CD4-positive, alpha-beta T cell (primary cell): ENCODE measurements around the gene GAP43. TPM values are rescaled to one million over a fixed set of nuclear protein-coding genes. Genes with fewer than 3 reads are reported as not detected.
"Not testable (repeated sequence)": the region's sequence is repeated elsewhere in the genome, so short reads cannot be mapped to it uniquely, and the experiment has no call there.

Source experiments
- ATAC-seq: fragments of 200-7000 bp; cut with Tn5 transposase; one replicate; pipeline ENCODE4 v1.10.0; 2022; ENCODE audit warnings: mild to moderate bottlenecking; ENCODE audit not compliant: poor library complexity
- CTCF ChIA-PET: fragments of 350-600 bp; sonication (Branson Sonifier 250); formaldehyde crosslinking; loops from one replicate; lab custom pipeline; 2021; ENCODE audit warnings: antibody characterized with exemption, inconsistent platforms; lab: Charles Lee
- POLR2A ChIA-PET: fragments of 350-600 bp; sonication (Branson Sonifier 250); formaldehyde crosslinking; loops from one replicate; lab custom pipeline; 2021; ENCODE audit warnings: antibody characterized with exemption, inconsistent platforms; lab: Charles Lee
- DNase-seq, 14 experiments: peaks; one replicate each; pipeline ENCODE4 v3.0.0-alpha.2; 2013 to 2020; ENCODE audit warnings: mixed read lengths in 2 of 14
- H3K27ac ChIP-seq, 2 donors: one replicate each; pipeline versions ENCODE4 v1.5.1 to v1.7.0; 2013; ENCODE audit warnings: low read length in 2 of 2, low read depth in 1 of 2, mild to moderate bottlenecking in 1 of 2
- H3K27me3 ChIP-seq, 2 experiments: 1 replicate in 1 of 2; 2 replicates in 1 of 2; pipeline versions ENCODE4 v1.6.1 to v1.7.0; 2013; ENCODE audit warnings: low read length in 2 of 2, control low read depth in 1 of 2, mild to moderate bottlenecking in 1 of 2, moderate library complexity in 1 of 2; ENCODE audit not compliant: insufficient read depth in 2 of 2, control insufficient read depth in 1 of 2
- H3K36me3 ChIP-seq: one replicate; pipeline ENCODE4 v1.6.1; 2013; ENCODE audit warnings: low read length, control low read depth; ENCODE audit not compliant: insufficient read depth
- H3K4me1 ChIP-seq: one replicate; pipeline ENCODE4 v1.6.1; 2013; ENCODE audit warnings: low read length, control low read depth; ENCODE audit not compliant: insufficient read depth
- H3K4me3 ChIP-seq: one replicate; pipeline ENCODE4 v1.5.1; 2013; ENCODE audit warnings: mild to moderate bottlenecking, low read length, moderate library complexity
- H3K9me3 ChIP-seq, 2 experiments: 1 replicate in 1 of 2; 2 replicates in 1 of 2; pipeline versions ENCODE4 v1.6.1 to v1.7.0; 2013; ENCODE audit warnings: low read length in 2 of 2, mild to moderate bottlenecking in 2 of 2, control low read depth in 1 of 2, moderate library complexity in 1 of 2; ENCODE audit not compliant: control insufficient read depth in 1 of 2, insufficient read depth in 1 of 2
- H3K27ac Mint-ChIP-seq: one replicate; pipeline ENCODE4 v1.8.0; 2020; ENCODE audit warnings: mixed read lengths
- H3K27me3 Mint-ChIP-seq: one replicate; pipeline ENCODE4 v1.8.0; 2021; ENCODE audit warnings: mixed read lengths
- H3K36me3 Mint-ChIP-seq: one replicate; pipeline ENCODE4 v1.8.0; 2021; ENCODE audit warnings: low read depth, mixed read lengths
- H3K4me1 Mint-ChIP-seq: one replicate; pipeline ENCODE4 v1.8.0; 2021; ENCODE audit warnings: low read depth, mixed read lengths
- H3K4me3 Mint-ChIP-seq: one replicate; pipeline ENCODE4 v1.8.0; 2020; ENCODE audit warnings: mild to moderate bottlenecking, mixed read lengths
- H3K9me3 Mint-ChIP-seq: one replicate; pipeline ENCODE4 v1.8.0; 2020; ENCODE audit warnings: mixed read lengths
- intact Hi-C, 2 experiments: fragments of 100-400 bp; cut with DNase I in 1 of 2; cut with micrococcal nuclease in 1 of 2; formaldehyde crosslinking; loops; one replicate each; pipeline versions ENCODE4 v1.15.1 to v1.9.0; 2023 to 2025; cut with DNase I, micrococcal nuclease
- total RNA-seq, 174 experiments: library from RNA in 2 of 174; stranded (reverse) in 2 of 174; gene quantifications; one replicate each; pipeline ENCODE4 v1.2.3 and lab custom pipeline; 2021 to 2026
- TF ChIP-seq, protein P1 (sequence below): fragments of 200-600 bp; IDR thresholded peaks from one replicate; pipeline ENCODE4 v1.8.0; 2022; ENCODE audit warnings: antibody characterized with exemption, mild to moderate bottlenecking

The GAP43 gene
- total RNA-seq, 2 experiments from 2014 or later = not detected

DNA sequence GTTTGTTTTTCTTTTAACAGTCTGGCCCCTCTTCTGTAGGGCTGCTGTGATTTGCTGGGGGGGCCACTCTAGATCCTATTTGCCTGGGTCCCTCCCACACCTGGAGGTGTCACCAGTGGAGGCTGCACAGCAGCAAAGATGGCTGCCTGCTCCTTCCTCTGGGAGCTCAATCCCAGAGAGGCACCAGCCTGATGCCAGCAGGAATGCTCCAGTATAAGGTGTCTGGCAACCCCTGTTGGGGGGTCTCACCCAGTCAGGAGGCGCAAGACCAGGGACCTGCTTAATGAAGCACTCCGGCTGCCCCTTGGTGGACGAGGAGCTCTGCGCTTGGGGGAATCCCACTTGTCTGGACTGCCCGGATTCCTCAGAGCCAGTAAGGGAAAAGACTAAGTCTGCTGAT, 118.3 kb downstream of the GAP43 start:
- no peak overlapping the region for H3K27ac Mint-ChIP-seq
- CTCF ChIA-PET = no interaction called here

GRCh38 chr3:115744516-115744915, 121.2 kb downstream of the GAP43 start:
- H3K4me1 Mint-ChIP-seq, H3K4me1 ChIP-seq, H3K4me3 Mint-ChIP-seq, H3K27ac Mint-ChIP-seq, ATAC-seq, POLR2A ChIA-PET, DNase-seq, H3K27ac ChIP-seq, H3K36me3 ChIP-seq, H3K4me3 ChIP-seq, H3K36me3 Mint-ChIP-seq, CTCF ChIA-PET, H3K9me3 Mint-ChIP-seq, intact Hi-C loops: not testable (repeated sequence)
- H3K27me3 Mint-ChIP-seq = peaks cover 63% of the 10 kb centered on the region
- Histone ChIP-seq H3K9me3 (peaks cover 0 to 10% of the 10 kb centered on the region in 2 experiments), H3K27me3 (peaks cover 6 to 22% of the 10 kb centered on the region in 2 experiments)

More for the DNA sequence above, 118.3 kb downstream of the GAP43 start:
- no peak for ATAC-seq
- peaks cover 7% of the 10 kb centered on the region for H3K9me3 Mint-ChIP-seq
- Histone ChIP-seq H3K4me3 (no peak overlapping the region), H3K4me1 (no peaks in the 10 kb centered on the region), H3K36me3 (no peaks in the 10 kb centered on the region), H3K27me3 (peaks cover 6 to 22% of the 10 kb centered on the region in 2 experiments), H3K9me3 (peaks cover 0 to 10% of the 10 kb centered on the region in 2 experiments), H3K27ac (no peak overlapping the region)
- POLR2A ChIA-PET = no interaction called here
- no peak for DNase-seq
- H3K4me1 Mint-ChIP-seq = no peaks in the 10 kb centered on the region
- intact Hi-C loops = no loop called here
- H3K36me3 Mint-ChIP-seq = no peaks in the 10 kb centered on the region
- TF ChIP-seq, protein P1, sequence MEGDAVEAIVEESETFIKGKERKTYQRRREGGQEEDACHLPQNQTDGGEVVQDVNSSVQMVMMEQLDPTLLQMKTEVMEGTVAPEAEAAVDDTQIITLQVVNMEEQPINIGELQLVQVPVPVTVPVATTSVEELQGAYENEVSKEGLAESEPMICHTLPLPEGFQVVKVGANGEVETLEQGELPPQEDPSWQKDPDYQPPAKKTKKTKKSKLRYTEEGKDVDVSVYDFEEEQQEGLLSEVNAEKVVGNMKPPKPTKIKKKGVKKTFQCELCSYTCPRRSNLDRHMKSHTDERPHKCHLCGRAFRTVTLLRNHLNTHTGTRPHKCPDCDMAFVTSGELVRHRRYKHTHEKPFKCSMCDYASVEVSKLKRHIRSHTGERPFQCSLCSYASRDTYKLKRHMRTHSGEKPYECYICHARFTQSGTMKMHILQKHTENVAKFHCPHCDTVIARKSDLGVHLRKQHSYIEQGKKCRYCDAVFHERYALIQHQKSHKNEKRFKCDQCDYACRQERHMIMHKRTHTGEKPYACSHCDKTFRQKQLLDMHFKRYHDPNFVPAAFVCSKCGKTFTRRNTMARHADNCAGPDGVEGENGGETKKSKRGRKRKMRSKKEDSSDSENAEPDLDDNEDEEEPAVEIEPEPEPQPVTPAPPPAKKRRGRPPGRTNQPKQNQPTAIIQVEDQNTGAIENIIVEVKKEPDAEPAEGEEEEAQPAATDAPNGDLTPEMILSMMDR = no peak
- H3K4me3 Mint-ChIP-seq = no peak overlapping the region
- H3K27me3 Mint-ChIP-seq = peaks cover 60% of the 10 kb centered on the region

DNA sequence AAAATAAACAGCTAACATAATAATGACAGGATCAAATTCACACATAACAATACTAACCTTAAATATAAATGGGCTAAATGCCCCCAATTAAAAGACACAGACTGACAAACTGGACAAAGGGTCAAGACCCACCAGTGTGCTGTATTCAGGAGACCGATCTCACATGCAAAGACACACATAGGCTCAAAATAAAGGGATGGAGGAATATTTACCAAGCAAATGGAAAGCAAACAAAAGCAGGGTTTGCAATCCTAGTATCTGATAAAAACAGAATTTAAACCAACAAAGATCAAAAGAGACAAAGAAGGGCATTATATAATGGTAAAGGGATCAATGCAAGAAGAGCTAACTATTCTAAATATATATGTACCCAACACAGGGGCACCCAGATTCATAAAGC, 129.7 kb downstream of the GAP43 start:
- H3K4me3 ChIP-seq, H3K36me3 Mint-ChIP-seq, H3K9me3 Mint-ChIP-seq, H3K4me1 ChIP-seq, POLR2A ChIA-PET, DNase-seq, intact Hi-C loops, ATAC-seq, H3K9me3 ChIP-seq, H3K4me1 Mint-ChIP-seq, H3K27me3 ChIP-seq, H3K27ac Mint-ChIP-seq, H3K4me3 Mint-ChIP-seq, H3K36me3 ChIP-seq, H3K27ac ChIP-seq: not testable (repeated sequence)
- peaks cover 37% of the 10 kb centered on the region for H3K27me3 Mint-ChIP-seq
- CTCF ChIA-PET = interaction anchor here (1.1 kb wide), 1 partner anchor 31 kb away, joined by 3 read pairs; no protein-coding TSS in a partner anchor

GRCh38 chr3:115758076-115758763, 134.9 kb downstream of the GAP43 start:
- Histone ChIP-seq H3K9me3 (no peaks in the 10 kb centered on the region), H3K4me3 (no peak overlapping the region), H3K36me3 (no peaks in the 10 kb centered on the region), H3K4me1 (no peaks in the 10 kb centered on the region), H3K27ac (no peak overlapping the region), H3K27me3 (no peaks in the 10 kb centered on the region)
- H3K27ac Mint-ChIP-seq = no peak overlapping the region
- peaks cover 4% of the 10 kb centered on the region for H3K9me3 Mint-ChIP-seq
- intact Hi-C loops = no loop called here
- CTCF ChIA-PET = interaction anchor here (0.8 kb wide), 1 partner anchor 26 kb away, joined by 3 read pairs; no protein-coding TSS in a partner anchor
- H3K4me1 Mint-ChIP-seq = no peaks in the 10 kb centered on the region
- H3K27me3 Mint-ChIP-seq = peaks cover 7% of the 10 kb centered on the region
- POLR2A ChIA-PET = no interaction called here
- no peak overlapping the region for H3K4me3 Mint-ChIP-seq
- no peak for ATAC-seq
- no peak for DNase-seq
- no peaks in the 10 kb centered on the region for H3K36me3 Mint-ChIP-seq
- TF ChIP-seq, protein P1 = no peak
